Measurements from ENCODE around the gene OR6C65.

Gene OR6C65

DNA sequence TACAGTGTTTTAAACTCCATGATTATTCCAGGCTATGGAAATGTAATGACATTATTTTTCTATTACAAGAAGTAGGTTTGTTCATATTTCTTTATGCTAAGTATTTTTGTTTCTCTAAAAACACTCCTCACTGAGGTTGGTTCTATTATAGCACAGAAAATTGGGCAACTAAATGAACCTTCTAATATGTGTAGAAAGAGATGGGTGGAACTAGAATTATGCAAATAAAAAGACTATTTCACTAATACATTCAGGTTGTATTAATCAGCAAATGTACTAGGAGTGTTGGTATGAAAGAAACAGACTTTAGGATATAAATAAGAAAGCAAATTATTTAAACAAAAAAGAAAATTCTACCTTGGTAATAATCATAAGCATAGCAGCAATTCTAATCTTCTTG, 48.5 kb downstream of the OR6C65 start:
- DNase-seq, result no peak
